ENCODE measurements around the gene VPS26B.
A peak's percentile ranks its signal among the peaks of the same experiment; 100 is the strongest.
"Not testable (repeated sequence)": the region's sequence is repeated elsewhere in the genome, so short reads cannot be mapped to it uniquely, and the experiment has no call there.

VPS26B gene

DNA sequence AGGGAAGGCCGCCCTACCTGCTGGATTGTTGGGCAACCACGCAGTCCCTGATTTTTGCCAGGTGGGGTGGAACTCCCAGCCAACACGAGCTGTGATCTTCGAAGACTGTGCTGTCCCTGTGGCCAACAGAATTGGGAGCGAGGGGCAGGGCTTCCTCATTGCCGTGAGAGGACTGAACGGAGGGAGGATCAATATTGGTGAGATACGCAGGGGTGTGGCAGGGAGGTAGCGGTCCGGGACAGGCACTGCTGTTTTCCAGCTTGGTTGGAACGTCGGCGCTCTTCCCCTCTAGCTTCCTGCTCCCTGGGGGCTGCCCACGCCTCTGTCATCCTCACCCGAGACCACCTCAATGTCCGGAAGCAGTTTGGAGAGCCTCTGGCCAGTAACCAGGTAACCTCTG, 36.5 kb downstream of the VPS26B start:
- DNase-seq: no peak

GRCh38 chr11:134261626-134262488, 37.4 kb downstream of the VPS26B start:
- peak; percentile 3 for DNase-seq

DNA sequence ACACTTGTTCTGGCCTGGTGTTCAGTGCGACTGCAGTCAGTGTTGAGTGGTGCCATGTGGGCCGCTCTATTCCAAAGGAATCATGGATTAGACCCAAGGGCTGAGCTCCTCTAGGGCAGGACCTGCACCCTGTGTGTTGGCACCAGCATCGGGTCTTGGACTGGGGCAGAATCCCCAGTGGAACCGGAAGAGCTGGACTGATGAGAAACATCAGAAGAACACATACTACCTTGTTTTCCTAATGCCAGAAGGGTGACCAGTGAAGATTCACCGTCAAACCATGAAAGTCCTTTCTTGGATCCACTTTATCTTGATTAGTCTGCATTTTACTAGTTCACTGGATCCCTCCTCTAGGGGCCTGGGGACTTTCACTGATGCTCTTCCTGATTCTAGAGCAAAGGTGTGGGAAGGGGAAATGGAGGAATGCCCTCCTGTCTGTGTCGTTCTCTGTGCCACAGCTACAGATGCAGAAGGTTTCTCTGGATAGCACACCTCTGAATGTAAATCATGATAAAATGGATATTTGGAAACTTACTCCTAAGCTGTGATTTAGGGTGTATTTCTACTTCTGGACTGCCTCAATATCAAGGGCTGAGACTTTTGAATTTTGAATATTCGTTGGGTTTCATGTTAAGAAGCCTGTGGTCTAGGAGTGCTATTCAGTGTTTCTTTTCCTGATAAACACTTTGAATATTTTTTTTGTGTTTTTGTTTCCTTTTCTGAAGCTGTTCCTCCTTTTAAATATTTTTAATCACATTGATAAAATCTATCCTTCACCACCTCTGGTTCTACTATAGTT, 40.7 kb downstream of the VPS26B start:
- DNase-seq: no peak

DNA sequence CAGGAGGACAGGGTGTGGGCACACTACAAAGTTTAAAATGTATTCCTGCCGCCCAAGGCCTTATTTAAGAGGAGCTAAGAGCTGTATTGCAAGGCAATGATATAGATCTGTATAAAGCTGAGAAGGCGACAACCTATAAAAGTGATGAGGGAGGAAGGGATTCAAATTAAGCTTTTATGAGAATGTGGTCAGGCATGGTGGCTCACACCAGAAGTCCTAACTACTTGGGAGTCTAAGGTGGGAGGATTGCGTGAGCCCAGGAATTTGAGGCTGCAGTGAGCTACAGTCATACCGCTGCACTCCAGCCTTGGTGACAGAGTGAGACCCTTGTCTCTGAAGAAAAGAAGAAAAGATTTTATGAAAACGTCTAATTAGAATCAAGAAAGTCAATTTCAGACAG, 42.0 kb downstream of the VPS26B start:
- DNase-seq: no peak

- DNase-seq: no peak
Observed at GRCh38 chr11:134266841-134267251, 42.4 kb downstream of the VPS26B start.

DNA sequence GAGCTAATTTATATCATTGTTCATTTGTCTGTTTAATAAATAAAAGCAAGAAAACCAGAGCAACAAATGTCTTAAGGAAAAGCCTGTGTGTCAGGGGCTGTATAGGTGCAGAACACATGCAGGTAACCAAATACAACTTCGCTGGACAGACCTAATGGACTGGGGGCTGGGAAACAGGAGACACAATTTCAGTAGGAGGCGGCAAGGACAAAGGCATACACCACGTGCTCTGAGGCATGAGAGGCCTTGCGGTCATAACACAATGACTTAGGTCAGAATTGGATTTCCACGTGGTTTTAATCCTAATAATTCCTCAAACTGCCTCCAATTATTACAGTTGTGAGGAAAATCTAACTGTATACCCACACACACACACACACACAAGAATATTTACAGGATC, 43.0 kb downstream of the VPS26B start:
- DNase-seq: no peak

DNA sequence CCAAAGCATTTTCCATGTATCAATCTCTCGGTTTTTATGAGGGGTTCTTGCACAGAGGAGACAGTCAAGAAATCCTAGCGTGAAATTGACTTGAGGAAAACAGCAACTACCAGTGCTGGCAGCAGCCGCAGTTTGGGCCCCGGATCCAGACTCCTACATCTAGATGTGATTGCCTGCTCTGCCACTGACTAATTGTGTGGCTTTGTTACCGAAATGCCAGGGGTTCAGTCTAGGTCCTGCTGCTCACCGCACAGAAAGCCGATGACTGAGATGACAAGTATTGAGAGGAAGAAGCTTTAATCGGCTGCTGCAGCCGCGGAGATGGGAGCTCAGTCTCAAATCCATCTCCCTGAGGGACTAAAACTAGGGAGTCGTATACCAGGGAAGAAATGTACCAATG, 43.5 kb downstream of the VPS26B start:
- no peak for DNase-seq

GRCh38 chr11:134270250-134270714, 45.8 kb downstream of the VPS26B start:
- DNase-seq: no peak

GRCh38 chr11:134271978-134272377, 47.5 kb downstream of the VPS26B start:
- no peak for DNase-seq

DNA sequence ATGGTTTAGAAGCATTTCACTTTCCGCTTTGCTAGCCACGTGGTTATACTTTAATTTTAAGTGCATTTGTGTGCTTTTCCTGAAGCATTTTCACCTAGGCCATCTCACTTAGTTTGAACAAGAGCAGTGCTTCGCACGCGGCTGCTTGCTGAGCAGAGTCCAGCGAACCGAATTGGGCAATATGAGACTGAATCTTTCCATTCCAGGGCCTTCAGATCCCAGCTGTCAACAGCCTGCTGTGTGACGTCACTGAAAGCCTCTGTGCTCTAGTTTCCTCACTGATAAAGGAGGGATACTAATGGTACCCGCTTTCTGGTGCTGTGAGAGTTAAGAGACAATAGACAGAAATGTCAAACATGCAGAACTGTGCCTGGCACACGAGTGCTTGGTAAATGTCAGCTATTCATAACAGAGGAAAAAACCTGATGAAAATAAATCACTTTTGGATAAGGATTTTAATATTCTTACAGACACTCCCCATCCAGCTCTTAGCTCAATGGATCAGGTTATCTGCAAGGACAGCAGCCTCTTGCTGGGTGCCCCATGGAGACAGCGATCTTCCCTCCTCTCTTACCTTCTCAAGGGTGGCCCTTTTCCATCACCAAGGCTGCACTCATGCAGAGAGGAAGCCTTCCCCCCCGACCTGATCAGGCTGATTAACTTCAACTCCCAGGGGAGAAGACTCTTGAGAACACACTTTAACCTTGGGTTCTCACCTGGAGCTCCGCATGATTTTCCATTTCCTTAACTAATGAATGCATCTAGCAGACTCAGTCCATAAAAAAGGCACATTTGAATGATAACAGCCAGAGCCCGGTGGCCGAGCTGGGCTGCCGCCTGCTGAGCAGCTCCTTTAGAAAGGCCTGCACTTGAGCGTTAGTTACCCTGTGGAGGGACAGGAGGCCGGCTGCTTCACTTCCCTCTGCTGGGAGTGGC, 48.2 kb downstream of the VPS26B start:
- no peak for DNase-seq

GRCh38 chr11:134273317-134273712, 48.8 kb downstream of the VPS26B start:
- DNase-seq: no peak

DNA sequence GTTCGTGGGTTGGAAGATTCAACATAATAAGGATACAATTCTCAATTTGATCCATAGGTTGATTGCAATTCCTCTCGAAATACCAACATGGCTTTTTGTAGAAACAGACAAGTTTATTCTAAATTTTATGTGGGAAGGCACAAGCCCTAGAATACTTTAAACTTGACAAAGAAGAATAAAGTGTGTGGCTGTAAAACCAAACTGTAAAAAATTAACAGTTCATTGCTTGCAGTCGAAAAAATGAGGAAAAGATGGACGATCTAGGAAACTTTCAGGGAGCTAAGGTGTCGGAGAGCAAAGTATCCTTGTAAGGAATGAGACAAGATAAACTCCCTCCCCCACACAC, 50.7 kb downstream of the VPS26B start:
- no peak for DNase-seq

DNA sequence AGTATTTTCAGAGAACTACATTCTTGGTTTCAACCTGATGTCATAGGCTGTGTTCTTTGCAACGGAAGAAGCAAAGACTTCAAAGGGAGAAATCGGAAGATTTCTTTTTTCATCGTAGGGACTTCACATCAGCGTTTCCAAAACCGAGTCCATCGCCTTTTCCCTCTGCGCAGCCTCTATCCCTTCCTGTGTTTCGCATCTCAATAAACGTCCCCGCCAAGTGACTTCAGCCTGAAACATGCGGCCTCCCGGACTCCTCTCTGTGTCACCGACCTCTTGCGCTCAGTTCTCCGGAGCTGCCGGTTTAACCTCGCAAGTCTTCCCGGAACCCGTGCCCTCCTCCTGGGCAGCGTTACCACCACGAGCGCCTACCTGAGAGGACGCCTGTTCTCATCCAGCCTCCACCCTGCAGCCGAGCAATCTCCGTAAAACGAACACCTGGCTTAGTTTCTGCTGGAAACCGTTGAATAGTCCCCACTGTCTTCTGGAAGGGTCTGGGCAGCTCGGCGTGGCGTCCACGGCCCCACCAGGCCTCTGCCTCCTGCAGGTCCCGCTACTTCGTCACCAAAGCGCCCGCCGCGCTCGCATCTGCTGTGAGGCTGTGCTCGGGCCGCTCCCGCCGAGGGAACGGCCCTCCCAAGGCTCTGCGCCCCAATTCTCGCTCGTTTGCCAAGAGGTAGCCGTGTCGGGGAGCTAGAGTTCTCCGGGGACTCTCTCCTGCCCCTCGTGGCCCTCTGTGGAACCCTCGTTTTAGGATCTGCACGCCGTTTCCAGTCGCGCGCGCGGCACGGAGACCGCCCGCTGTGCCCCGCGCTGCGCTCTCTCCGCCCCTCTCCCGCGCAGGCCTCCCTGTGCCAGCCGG, 51.3 kb downstream of the VPS26B start, which contains the start of gene GLB1L3:
GLB1L3 (plus strand) TSS at position 846 of the 862 bp plus-strand sequence. CDS start 362 bp downstream, outside the sequence.
- peak; percentile 17 for DNase-seq

DNA sequence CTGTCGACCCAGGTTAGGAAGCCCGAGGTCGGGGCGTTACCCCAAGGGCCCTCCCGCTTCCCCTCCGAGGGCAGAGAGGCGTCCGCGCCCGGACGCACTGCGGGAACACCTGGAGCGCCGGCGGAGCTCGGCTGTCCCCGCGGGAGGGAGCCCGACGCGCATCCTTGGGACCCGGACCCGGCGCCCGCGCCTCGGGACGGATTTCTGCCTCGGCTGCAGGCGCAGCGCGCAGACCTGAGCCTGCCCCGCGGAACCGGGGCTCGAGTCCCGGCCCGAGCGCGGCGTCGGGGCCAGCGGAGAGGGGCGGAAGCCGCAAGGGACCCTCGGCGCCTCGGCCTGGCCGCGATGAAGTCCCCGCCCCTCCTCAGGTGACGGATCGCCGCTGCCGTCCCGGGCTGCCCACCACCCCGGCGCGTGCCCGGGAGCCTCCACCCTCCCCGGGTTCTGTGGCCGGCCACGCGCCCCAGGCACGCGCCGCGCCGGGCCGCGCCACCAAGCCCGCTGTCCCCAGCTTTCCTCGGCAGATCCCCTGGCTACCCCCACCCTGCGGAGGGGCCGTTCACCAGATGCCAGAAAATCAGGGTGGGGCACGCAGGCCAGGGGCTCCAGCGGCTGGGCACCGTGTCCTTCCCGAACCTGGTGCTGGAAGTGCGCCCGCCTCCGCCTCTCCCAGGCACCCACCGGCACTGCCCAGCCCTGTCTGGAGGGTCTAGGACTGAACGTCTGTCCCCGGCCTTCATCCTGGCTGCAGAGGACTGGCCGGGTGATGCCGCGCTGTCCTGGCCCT, 52.1 kb downstream of the VPS26B start:
- DNase-seq: no peak

DNA sequence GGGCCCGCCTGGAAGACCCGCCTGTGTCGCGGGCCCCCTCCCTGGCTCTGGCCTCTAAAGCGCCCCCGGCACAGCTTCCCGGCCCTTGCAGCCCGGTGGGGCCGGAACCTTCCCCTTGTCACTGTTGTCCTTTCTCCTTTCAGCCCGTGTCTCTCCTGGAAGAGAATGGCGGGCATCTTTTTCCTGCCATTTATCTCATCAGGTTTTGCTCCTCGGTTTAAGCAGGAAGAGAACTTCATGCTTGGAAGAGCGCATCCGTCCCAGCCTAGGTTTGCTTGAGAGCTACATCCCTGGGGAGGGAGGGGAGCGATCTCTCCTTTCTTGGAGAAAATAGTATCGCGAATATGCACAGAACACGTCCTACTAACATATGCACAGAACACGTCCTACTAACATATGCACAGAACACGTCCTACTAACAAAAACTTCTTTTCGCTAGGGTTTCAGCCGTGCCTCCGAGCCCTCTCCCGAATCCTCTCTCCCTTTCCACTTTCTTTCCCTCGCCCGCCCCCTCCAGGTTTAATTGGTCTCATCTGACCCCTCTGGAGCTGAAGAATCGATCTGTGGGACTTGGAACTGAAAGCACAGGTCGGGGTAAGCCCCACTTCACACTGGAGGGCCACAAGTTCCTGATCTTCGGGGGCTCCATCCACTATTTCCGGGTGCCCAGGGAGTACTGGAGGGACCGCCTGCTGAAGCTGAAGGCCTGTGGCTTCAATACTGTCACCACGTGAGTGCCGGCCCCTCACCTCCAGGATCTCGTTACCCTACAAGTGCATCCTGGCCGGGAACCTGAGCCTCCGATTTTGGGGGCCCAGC, 52.9 kb downstream of the VPS26B start:
- no peak for DNase-seq

GRCh38 chr11:134278356-134278755, 53.9 kb downstream of the VPS26B start:
- no peak for DNase-seq

DNA sequence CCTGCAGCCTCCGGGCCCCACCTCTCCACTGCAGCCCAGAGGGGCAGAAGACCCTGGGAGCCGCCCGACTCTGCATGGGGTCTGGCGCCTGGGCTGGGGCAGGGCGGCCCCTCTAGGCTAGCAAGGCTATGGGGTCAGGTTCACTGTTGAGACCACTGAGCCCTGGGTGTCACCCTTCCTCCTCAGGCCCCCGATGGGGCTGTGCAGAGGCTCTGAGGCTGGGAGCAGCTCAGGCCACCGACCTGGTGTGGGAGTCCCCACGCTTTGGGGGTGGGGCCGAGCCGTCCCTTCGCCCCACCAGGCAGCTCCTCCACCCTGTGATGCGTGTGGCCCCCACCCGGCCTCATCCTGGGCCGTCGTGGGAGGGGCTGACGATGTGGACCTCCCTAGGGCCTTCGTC, 57.2 kb downstream of the VPS26B start:
- not testable (repeated sequence) for DNase-seq

DNA sequence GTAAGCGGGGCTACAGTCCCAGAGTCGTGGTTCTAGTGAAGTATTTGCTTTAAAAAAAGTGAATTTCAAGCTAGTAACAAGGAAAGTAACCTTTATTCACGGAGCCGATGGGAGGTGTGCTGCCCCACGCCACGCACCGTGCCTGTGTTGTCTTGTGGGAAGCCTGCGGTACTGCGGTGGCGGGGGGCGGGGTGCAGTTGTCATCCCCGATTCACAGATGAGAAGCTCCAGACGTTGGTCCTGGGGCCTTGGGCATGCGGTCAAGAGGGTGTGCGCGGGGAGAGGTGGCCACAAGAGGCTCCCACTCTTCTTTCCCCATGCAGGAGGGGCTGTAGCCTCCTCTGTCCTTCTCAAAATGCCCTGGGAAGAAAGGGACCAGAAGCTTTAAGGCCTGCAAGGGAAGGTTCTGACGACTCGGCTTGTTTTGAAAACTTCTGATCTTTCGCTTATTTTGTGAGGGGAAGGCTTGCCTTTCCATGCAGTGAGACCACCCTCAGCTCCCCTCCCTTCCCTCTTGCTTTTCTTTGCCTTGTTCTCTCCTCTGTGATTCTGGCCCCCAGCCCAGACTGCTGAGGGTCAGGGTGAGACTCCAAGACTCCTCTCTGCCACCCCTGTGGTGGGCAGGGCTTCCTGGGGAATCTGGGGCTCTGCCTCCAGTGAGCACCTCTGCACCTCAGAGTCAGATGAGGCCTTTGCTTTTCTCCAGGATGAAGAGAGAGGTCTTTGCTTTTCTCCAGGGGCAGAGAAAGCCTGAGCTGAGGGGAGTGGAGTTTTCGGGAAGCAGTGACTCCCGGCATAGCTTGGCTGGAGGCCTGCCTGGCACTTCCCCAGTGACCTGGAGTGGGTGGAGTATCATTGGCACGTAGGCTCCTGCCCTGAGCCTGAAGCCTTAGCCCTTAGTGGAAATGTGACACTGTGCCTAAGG, 57.9 kb downstream of the VPS26B start:
- no peak for DNase-seq
